ENCODE results near the gene SVIL.
"Not testable (repeated sequence)": the region's sequence is repeated elsewhere in the genome, so short reads cannot be mapped to it uniquely, and the experiment has no call there.

SVIL gene

DNA sequence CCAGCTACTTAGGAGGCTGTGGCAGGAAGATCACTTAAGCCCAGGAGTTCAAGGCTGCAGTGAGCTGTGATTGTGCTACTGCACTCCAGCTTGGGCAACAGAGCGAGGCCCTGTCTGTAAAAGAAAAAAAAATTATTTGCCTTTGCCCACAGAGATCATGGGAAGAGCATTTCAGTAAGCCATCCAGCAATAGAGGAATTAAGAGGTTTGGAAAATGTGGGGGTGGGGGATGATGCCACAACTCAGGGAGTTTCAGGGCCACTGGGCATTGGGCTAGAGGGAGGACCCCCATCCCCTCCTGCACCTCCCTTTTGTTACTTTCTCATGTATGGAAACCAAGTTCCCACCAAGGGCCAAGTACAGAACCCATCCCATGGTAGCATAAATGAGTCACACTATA is 38.4 kb downstream of the SVIL start:
- H3K9me3 ChIP-seq (replicated peaks; ENCODE audit: low read length) = no peaks in the 10 kb centered on the region
- H3K4me2 ChIP-seq (ENCODE audit: low read length) = no peak overlapping the region
- H3K4me3 ChIP-seq (ENCODE audit: low read length) = no peak overlapping the region
- H3K36me3 ChIP-seq (ENCODE audit: insufficient read depth, low read length) = no peaks in the 10 kb centered on the region
- peaks cover 7% of the 10 kb centered on the region for H3K4me1 ChIP-seq (ENCODE audit: control insufficient read depth, insufficient read depth, low read length)
- no peak overlapping the region for H3K9ac ChIP-seq (ENCODE audit: low read depth, low read length)
- no peaks in the 10 kb centered on the region for H3K27me3 ChIP-seq (ENCODE audit: control insufficient read depth, insufficient read depth, low read length)

DNA sequence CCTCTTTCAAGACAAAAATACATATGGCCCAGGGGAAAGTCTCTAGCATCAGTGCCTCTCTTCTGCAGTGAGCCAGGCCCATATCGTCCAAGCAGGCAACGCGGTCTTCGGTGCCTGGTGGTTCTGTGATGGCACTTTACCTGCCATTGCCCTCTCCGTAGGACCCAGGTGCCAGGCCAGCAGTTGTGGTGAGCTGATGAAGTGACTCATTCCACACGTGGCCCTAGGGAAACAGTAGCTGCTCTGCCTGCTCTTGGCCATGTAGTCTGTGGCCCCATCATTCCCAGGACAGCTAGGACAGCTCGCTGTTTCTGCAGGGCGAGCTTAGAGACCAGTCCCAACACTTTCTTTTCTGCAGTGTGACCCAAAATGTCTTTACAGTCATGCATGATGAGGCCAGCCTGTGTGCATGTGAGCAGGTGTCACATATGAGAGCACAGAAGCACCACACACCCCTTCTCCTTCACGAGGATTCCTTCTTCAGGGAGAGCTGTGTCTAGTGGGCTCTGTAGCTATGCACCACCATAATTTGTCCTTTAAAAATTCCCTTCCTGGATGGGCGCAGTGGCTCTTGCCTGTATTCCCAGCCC is 39.0 kb downstream of the SVIL start:
- peaks cover 7% of the 10 kb centered on the region for H3K4me1 ChIP-seq (ENCODE audit: control insufficient read depth, insufficient read depth, low read length)
- H3K9me3 ChIP-seq (replicated peaks; ENCODE audit: low read length) = no peaks in the 10 kb centered on the region
- H3K27me3 ChIP-seq (ENCODE audit: control insufficient read depth, insufficient read depth, low read length) = no peaks in the 10 kb centered on the region
- H3K36me3 ChIP-seq (ENCODE audit: insufficient read depth, low read length) = no peaks in the 10 kb centered on the region
- H3K4me3 ChIP-seq (ENCODE audit: low read length) = no peak overlapping the region
- H3K4me2 ChIP-seq (ENCODE audit: low read length) = no peak overlapping the region
- H3K9ac ChIP-seq (ENCODE audit: low read depth, low read length) = no peak overlapping the region

DNA sequence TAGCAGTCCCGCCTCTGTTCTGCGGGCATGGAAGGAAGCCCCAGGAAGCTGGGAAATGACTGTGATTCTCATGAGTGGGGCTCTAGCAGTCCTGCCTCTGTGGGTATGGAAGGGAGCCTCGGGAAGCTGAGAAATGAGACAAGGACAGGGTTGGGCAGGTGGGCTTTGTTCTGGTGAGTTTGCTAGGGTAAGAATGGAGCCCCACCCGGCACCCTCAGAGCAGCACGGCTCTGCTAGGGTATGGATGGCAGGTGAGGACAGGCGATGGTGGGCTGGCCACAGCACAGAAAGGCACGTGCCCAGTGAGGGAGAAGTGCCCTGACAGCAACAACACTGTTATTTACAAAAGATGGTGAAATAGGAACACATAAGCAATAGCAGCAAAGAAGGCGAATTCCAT is 39.6 kb downstream of the SVIL start:
- H3K9ac ChIP-seq (ENCODE audit: low read depth, low read length) = no peak overlapping the region
- no peaks in the 10 kb centered on the region for H3K36me3 ChIP-seq (ENCODE audit: insufficient read depth, low read length)
- H3K9me3 ChIP-seq (replicated peaks; ENCODE audit: low read length) = no peaks in the 10 kb centered on the region
- H3K4me2 ChIP-seq (ENCODE audit: low read length) = no peak overlapping the region
- H3K27me3 ChIP-seq (ENCODE audit: control insufficient read depth, insufficient read depth, low read length) = no peaks in the 10 kb centered on the region
- H3K4me3 ChIP-seq (ENCODE audit: low read length) = no peak overlapping the region
- peaks cover 11% of the 10 kb centered on the region for H3K4me1 ChIP-seq (ENCODE audit: control insufficient read depth, insufficient read depth, low read length)

GRCh38 chr10:29591651-29591968 is 43.2 kb downstream of the SVIL start:
- Histone ChIP-seq H3K27me3 (ENCODE audit: control insufficient read depth, insufficient read depth, low read length) (no peaks in the 10 kb centered on the region), H3K4me1 (ENCODE audit: control insufficient read depth, insufficient read depth, low read length) (peaks cover 5% of the 10 kb centered on the region), H3K36me3 (ENCODE audit: insufficient read depth, low read length) (no peaks in the 10 kb centered on the region), H3K9ac (ENCODE audit: low read depth, low read length) (no peak overlapping the region), H3K4me3 (ENCODE audit: low read length) (no peak overlapping the region), H3K4me2 (ENCODE audit: low read length) (no peak overlapping the region), H3K9me3 (replicated peaks; ENCODE audit: low read length) (no peaks in the 10 kb centered on the region)

DNA sequence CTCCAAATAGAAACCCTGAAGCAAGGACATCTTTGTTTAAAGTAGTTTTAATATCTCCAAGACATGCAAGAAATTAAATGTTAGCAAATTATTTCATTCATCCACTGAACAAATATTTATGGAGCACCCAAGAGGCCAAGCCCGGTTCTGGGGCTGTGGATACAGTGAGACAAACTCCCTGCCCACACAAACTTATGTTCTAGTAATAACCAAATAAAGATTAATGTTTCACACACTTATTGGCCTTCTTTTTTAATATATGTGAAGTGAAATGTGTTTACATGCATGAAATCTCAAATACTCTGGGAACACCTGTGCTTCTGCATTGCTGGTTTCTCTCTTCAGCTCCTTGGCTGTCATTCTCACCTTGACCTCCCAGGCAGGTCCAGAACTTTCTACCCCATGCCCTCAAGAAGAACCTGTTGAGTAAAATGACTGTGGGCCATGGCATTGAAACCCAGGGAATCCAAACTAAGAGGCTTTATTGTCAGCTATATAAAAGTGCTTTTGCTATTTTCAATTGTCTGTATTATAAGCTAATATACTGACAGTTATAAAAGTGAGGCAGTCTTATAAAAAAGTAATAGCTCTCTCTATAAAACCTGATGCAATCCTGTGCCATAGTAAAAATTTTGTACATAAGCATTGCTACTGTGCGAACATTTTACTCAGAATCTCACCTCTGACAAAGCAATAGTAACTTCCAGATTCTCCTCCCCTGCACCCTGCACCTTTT is 43.7 kb downstream of the SVIL start:
- H3K4me1 ChIP-seq (ENCODE audit: control insufficient read depth, insufficient read depth, low read length) = peaks cover 5% of the 10 kb centered on the region
- no peaks in the 10 kb centered on the region for H3K36me3 ChIP-seq (ENCODE audit: insufficient read depth, low read length)
- H3K4me2 ChIP-seq (ENCODE audit: low read length) = no peak overlapping the region
- H3K27me3 ChIP-seq (ENCODE audit: control insufficient read depth, insufficient read depth, low read length) = no peaks in the 10 kb centered on the region
- H3K9ac ChIP-seq (ENCODE audit: low read depth, low read length) = no peak overlapping the region
- H3K9me3 ChIP-seq (replicated peaks; ENCODE audit: low read length) = no peaks in the 10 kb centered on the region
- no peak overlapping the region for H3K4me3 ChIP-seq (ENCODE audit: low read length)

DNA sequence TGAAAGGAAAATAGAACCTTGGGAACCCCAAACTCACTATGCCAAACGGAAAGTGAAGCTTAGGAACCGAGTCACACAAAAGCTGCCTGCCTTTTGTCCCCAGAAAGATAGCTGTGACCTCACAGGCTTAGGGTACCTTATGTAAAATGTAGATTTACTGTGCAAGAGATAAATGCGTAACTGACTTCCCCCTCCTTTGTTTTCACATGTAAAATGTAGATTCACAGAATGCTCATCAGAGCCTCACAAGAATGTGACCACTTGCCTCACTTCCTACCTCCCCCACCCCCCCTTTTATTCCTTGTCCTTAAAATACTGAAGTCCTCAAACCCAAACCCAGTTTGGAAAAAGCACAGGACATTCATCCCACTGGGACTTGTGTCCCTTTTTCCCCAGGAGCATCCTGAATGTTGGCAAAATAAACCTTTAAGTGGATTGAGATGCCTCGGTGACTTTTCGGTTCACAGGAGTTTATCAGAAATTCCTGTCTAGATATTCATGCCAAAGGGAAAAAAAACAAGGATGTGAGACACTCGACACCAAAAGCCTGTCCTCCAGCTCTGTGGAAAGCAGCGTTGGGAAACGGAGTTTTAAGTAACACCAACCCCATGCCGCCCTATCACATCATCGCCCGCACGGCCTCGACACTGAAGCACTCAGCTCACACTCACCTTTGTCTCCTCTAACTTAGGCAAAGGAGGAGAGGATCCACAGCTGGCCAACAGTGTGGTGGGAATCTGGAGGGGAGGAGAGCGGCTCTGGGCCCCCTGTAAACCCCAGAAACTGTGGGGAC is 45.9 kb downstream of the SVIL start:
- Histone ChIP-seq H3K4me3 (ENCODE audit: low read length) (no peak overlapping the region), H3K4me1 (ENCODE audit: control insufficient read depth, insufficient read depth, low read length) (peaks cover 5% of the 10 kb centered on the region), H3K9ac (ENCODE audit: low read depth, low read length) (no peak overlapping the region), H3K27me3 (ENCODE audit: control insufficient read depth, insufficient read depth, low read length) (no peaks in the 10 kb centered on the region), H3K9me3 (replicated peaks; ENCODE audit: low read length) (no peaks in the 10 kb centered on the region), H3K36me3 (ENCODE audit: insufficient read depth, low read length) (no peaks in the 10 kb centered on the region), H3K4me2 (ENCODE audit: low read length) (no peak overlapping the region)

DNA sequence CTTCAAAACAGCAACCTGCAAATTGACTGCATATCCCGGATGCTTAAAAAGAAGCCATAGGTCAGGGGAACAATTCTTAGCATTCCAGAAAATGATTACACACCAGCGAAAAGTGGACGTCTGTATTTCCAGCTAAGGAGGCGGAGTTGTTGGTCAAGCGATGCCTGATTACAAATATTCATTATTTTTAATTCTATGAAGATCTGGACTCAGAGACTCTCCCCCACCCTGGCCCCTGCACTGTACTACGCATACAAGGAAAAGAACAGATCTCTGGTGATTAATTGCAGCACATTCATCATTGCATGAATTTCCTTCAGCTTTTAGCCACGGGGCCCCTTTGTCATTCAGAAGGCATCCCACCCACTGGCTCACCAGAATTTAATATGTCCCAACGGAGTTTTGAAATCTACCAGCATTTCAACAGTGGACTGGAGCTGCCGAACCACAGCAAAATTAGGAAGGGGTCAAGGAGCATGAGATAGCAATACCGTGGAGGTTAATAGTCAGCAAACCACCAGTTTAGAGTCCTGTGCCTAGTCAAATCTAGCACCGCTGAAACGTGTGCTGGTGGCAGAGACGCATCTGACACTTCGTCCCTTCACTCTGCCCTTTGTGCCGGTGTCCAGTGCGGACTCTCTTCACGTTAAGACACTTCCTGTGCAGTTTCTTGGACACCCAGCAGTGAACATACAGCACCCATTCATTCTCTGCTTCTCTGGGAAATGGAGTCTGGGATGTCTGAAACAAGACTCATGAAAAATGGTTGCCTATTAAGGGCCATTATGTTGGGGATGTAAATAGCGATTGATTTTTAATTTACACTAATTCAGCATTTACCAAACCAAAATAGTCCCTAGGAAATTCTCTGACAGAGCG is 46.8 kb downstream of the SVIL start:
- H3K36me3 ChIP-seq (ENCODE audit: insufficient read depth, low read length); H3K9ac ChIP-seq (ENCODE audit: low read depth, low read length); H3K4me2 ChIP-seq (ENCODE audit: low read length); H3K27me3 ChIP-seq (ENCODE audit: control insufficient read depth, insufficient read depth, low read length); H3K9me3 ChIP-seq (replicated peaks; ENCODE audit: low read length); H3K4me3 ChIP-seq (ENCODE audit: low read length); H3K4me1 ChIP-seq (ENCODE audit: control insufficient read depth, insufficient read depth, low read length): not testable (repeated sequence)

DNA sequence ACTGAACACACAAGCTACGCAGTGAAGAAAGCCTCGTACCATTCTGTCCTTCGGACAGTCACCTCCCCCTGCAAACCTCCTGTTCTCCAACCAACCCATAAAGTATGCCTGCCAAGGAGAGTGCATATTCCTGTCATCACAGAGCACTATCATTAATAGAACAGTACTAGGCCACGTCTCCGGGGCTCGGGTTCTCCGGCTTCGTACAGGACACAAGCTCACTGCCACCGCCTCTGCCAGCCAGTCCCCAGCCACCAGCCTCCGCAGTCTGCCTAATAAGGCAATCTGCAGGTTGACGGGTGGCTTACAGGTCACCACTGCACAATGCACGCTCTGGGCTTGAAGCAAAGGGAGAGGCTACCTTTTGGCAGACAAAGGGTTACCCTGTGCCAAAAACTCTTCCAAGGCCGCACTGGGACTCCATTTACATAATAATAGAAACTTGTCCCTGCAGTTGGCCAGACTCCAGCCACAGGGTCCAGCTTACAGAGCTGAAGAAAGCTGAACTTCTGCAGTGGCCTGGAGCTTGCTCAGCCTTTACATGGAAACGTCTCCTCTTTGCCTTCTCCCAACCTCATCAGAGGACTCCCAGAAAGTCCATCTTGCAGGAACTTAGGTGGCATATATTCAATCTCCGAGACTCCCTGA is 47.5 kb downstream of the SVIL start:
- H3K36me3 ChIP-seq (ENCODE audit: insufficient read depth, low read length); H3K9me3 ChIP-seq (replicated peaks; ENCODE audit: low read length); H3K4me1 ChIP-seq (ENCODE audit: control insufficient read depth, insufficient read depth, low read length); H3K9ac ChIP-seq (ENCODE audit: low read depth, low read length); H3K4me3 ChIP-seq (ENCODE audit: low read length); H3K27me3 ChIP-seq (ENCODE audit: control insufficient read depth, insufficient read depth, low read length); H3K4me2 ChIP-seq (ENCODE audit: low read length): not testable (repeated sequence)

GRCh38 chr10:29586509-29586908 is 48.3 kb downstream of the SVIL start:
- Histone ChIP-seq H3K4me2 (ENCODE audit: low read length) (no peak overlapping the region), H3K4me1 (ENCODE audit: control insufficient read depth, insufficient read depth, low read length) (peaks cover 5% of the 10 kb centered on the region), H3K27me3 (ENCODE audit: control insufficient read depth, insufficient read depth, low read length) (no peaks in the 10 kb centered on the region), H3K9me3 (replicated peaks; ENCODE audit: low read length) (no peaks in the 10 kb centered on the region), H3K4me3 (ENCODE audit: low read length) (no peak overlapping the region), H3K9ac (ENCODE audit: low read depth, low read length) (no peak overlapping the region), H3K36me3 (ENCODE audit: insufficient read depth, low read length) (no peaks in the 10 kb centered on the region)

DNA sequence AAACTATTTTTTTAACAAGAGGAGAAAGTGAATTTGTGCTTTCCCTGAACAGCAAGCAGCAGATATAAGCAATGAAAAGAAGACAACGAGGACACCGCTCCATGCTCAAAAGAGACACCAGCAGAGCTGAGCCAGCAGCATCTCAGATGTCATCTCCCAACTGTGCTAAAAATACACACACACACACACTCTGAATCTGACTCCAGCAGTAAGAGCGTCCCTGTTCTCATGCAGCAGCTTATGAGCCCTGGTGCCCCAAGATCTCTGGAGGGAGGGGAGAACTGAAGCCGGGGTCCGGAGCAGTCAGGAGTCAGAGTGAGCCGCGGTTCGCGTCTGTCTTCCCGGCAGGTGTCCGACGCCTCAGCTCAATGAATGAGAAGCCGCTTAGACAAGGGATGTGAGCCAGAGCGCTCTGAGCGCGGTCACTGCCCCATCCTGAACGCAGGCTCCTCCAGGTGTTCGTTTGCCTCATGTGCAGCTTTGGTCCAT is 49.2 kb downstream of the SVIL start:
- H3K36me3 ChIP-seq (ENCODE audit: insufficient read depth, low read length) = no peaks in the 10 kb centered on the region
- no peak overlapping the region for H3K4me2 ChIP-seq (ENCODE audit: low read length)
- H3K4me1 ChIP-seq (ENCODE audit: control insufficient read depth, insufficient read depth, low read length) = peaks cover 5% of the 10 kb centered on the region
- no peaks in the 10 kb centered on the region for H3K27me3 ChIP-seq (ENCODE audit: control insufficient read depth, insufficient read depth, low read length)
- H3K4me3 ChIP-seq (ENCODE audit: low read length) = no peak overlapping the region
- H3K9ac ChIP-seq (ENCODE audit: low read depth, low read length) = no peak overlapping the region
- H3K9me3 ChIP-seq (replicated peaks; ENCODE audit: low read length) = no peaks in the 10 kb centered on the region

GRCh38 chr10:29584436-29584835 is 50.3 kb downstream of the SVIL start:
- Histone ChIP-seq H3K9me3 (replicated peaks; ENCODE audit: low read length) (no peaks in the 10 kb centered on the region), H3K4me2 (ENCODE audit: low read length) (no peak overlapping the region), H3K4me1 (ENCODE audit: control insufficient read depth, insufficient read depth, low read length) (no peaks in the 10 kb centered on the region), H3K4me3 (ENCODE audit: low read length) (no peak overlapping the region), H3K9ac (ENCODE audit: low read depth, low read length) (no peak overlapping the region), H3K27me3 (ENCODE audit: control insufficient read depth, insufficient read depth, low read length) (no peaks in the 10 kb centered on the region), H3K36me3 (ENCODE audit: insufficient read depth, low read length) (no peaks in the 10 kb centered on the region)
